Transverse colon (tissue), 4 donors: ENCODE data around the gene TBC1D16. TPM values are rescaled to one million over a fixed set of nuclear protein-coding genes. Genes with fewer than 3 reads are reported as not detected.

Source experiments
- DNase-seq: peaks from one replicate; pipeline ENCODE4 v3.0.0-alpha.2; 2019
- H3K27ac ChIP-seq, 4 donors: fragments of 200-600 bp; sonication (generic); 2 replicates each; pipeline ENCODE4 v1.5.1; 2016 to 2018; ENCODE audit warnings: inconsistent platforms in 4 of 4
- H3K27me3 ChIP-seq: fragments of 200-600 bp; sonication (generic); 2 replicates; pipeline ENCODE4 v1.5.1; 2017; ENCODE audit warnings: inconsistent platforms
- H3K36me3 ChIP-seq, 4 donors: fragments of 200-600 bp; sonication (generic); 2 replicates each; pipeline ENCODE4 v1.5.1; 2017 to 2019; ENCODE audit warnings: inconsistent platforms in 4 of 4
- H3K4me1 ChIP-seq, 4 donors: fragments of 200-600 bp; sonication (generic); 2 replicates each; pipeline ENCODE4 v1.5.1; 2017 to 2020; ENCODE audit warnings: inconsistent platforms in 4 of 4
- H3K4me3 ChIP-seq, 4 donors: fragments of 200-600 bp; sonication (generic); 1 replicate in 1 of 4; 2 replicates in 3 of 4; pipeline versions ENCODE4 v1.5.1 to v1.6.1; 2017 to 2019; ENCODE audit warnings: inconsistent platforms in 4 of 4
- H3K9me3 ChIP-seq, 2 donors: fragments of 200-600 bp; sonication (generic); 2 replicates each; pipeline ENCODE4 v1.5.1; 2017 to 2019; ENCODE audit warnings: inconsistent platforms in 2 of 2
- EP300 ChIP-seq: sonication (generic); formaldehyde crosslinking; IDR thresholded peaks from one replicate; pipeline ENCODE4 v1.6.1; 2017; ENCODE audit warnings: antibody characterized with exemption, low read depth
- POLR2A ChIP-seq: fragments of 450-650 bp; IDR thresholded peaks from one replicate; pipeline ENCODE4 v1.6.1; 2016; ENCODE audit warnings: antibody characterized with exemption, mild to moderate bottlenecking, moderate library complexity
- POLR2AphosphoS5 ChIP-seq, 3 donors: sonication (generic); formaldehyde crosslinking; IDR thresholded peaks; one replicate each; pipeline ENCODE4 v1.6.1; 2016; ENCODE audit warnings: antibody characterized with exemption in 3 of 3
- WGBS, 2 donors: methylation state at CpG; one replicate each; pipeline ENCODE4 v1.1.5; 2018; ENCODE audit warnings: low coverage in 1 of 2; 5-methylcytosine and 5-hydroxymethylcytosine counted together
- in situ Hi-C, 4 donors: fragments of 200-750 bp; cut with MboI; loops; one replicate each; pipeline versions ENCODE4 v1.15.0 to v1.15.1; 2017; ENCODE audit warnings: low sequenced_read_pairs in 3 of 4, low pct_ligation_motif_present in 1 of 4, low pct_unique_long_range_greater_than_20kb in 1 of 4
- intact Hi-C: fragments of 100-400 bp; cut with DNase I; formaldehyde crosslinking; loops from one replicate; pipeline ENCODE4 v1.15.1; 2023; ENCODE audit warnings: low total_unique reads
- total RNA-seq, 4 donors: library from RNA; depleted of rRNA; stranded (reverse); fragments of >200 nt; gene quantifications; one replicate each; pipeline ENCODE4 v1.1.0, GENCODE V29; 2016
- TF ChIP-seq, protein P1 (sequence below), 5 experiments: fragments of 200-600 bp in 3 of 5; fragments of 450-650 bp in 2 of 5; sonication (generic) in 3 of 5; IDR thresholded peaks; 1 replicate in 2 of 5; 2 replicates in 3 of 5; pipeline ENCODE4 v1.5.1; 2016 to 2017; ENCODE audit warnings: antibody characterized with exemption in 5 of 5, inconsistent platforms in 3 of 5, mild to moderate bottlenecking in 2 of 5, moderate library complexity in 1 of 5

Gene TBC1D16, protein sequence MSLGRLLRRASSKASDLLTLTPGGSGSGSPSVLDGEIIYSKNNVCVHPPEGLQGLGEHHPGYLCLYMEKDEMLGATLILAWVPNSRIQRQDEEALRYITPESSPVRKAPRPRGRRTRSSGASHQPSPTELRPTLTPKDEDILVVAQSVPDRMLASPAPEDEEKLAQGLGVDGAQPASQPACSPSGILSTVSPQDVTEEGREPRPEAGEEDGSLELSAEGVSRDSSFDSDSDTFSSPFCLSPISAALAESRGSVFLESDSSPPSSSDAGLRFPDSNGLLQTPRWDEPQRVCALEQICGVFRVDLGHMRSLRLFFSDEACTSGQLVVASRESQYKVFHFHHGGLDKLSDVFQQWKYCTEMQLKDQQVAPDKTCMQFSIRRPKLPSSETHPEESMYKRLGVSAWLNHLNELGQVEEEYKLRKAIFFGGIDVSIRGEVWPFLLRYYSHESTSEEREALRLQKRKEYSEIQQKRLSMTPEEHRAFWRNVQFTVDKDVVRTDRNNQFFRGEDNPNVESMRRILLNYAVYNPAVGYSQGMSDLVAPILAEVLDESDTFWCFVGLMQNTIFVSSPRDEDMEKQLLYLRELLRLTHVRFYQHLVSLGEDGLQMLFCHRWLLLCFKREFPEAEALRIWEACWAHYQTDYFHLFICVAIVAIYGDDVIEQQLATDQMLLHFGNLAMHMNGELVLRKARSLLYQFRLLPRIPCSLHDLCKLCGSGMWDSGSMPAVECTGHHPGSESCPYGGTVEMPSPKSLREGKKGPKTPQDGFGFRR
- total RNA-seq = 10 to 100 TPM; 12.3 to 22.4 (median 18.1) TPM

DNA sequence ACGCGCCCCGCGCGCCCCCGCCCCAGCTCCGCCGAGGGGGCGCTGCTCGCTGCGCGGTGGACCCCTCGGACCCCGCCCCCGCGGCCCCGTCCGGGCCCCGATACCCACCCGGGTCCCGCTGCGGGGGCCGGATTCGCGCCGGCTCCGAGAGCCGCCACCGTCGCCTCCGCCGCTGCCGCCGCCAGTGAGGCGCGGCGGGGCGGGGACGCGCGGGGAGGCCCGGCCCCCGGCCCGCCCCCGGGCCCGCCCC lies at the start of gene TBC1D16:
TSS of gene TBC1D16 (minus strand) at position 186 of the 250 bp plus-strand sequence. CDS start 22,325 bp downstream, outside the sequence.
- no peaks in the 10 kb centered on the region for H3K36me3 ChIP-seq
- H3K27me3 ChIP-seq = no peaks in the 10 kb centered on the region
- intact Hi-C loops (no loop called here), in situ Hi-C loops (no loop called here)
- peak within 1 kb of the TSS; percentile 91 to 97 (median 92) for H3K27ac ChIP-seq
- 0% methylated on average over 17 of the region's 46 CpGs; no CpG with 5 or more reads in 1 of the 2 donors for WGBS, 2 donors
- TF ChIP-seq POLR2A (no peak), EP300 (no peak), POLR2AphosphoS5 (IDR thresholded peaks at IDR 0.05) (no peak)
- TF ChIP-seq, protein P1, sequence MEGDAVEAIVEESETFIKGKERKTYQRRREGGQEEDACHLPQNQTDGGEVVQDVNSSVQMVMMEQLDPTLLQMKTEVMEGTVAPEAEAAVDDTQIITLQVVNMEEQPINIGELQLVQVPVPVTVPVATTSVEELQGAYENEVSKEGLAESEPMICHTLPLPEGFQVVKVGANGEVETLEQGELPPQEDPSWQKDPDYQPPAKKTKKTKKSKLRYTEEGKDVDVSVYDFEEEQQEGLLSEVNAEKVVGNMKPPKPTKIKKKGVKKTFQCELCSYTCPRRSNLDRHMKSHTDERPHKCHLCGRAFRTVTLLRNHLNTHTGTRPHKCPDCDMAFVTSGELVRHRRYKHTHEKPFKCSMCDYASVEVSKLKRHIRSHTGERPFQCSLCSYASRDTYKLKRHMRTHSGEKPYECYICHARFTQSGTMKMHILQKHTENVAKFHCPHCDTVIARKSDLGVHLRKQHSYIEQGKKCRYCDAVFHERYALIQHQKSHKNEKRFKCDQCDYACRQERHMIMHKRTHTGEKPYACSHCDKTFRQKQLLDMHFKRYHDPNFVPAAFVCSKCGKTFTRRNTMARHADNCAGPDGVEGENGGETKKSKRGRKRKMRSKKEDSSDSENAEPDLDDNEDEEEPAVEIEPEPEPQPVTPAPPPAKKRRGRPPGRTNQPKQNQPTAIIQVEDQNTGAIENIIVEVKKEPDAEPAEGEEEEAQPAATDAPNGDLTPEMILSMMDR (IDR thresholded peaks at IDR 0.05) = no peak
- H3K4me1 ChIP-seq = peaks cover 5 to 35% (median 23%) of the 10 kb centered on the region in 4 donors
- peak within 1 kb of the TSS; percentile 46 to 87 (median 66) for H3K4me3 ChIP-seq
- no peak for DNase-seq
- H3K9me3 ChIP-seq = no peaks in the 10 kb centered on the region

DNA sequence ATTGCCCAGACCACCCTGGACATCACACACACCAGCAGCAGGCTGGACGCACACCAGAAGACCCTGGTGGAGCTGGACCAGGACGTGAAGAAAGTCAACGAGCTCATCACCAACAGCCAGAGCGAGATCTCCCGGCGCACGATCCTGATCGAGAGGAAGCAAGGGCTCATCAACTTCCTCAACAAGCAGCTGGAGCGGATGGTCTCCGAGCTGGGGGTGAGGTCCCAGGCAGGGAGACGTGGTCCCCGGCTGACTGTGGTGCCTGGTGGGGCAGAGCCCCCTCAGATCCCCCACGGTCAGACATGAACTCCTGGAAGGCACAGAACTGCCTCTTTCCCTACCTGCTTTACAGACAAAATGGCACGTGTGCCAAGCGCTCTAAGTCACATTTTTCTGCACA lies 49.1 kb upstream of the TBC1D16 start:
- no peaks in the 10 kb centered on the region for H3K9me3 ChIP-seq
- H3K27me3 ChIP-seq = no peaks in the 10 kb centered on the region
- H3K36me3 ChIP-seq = no peaks in the 10 kb centered on the region
- TF ChIP-seq POLR2AphosphoS5 (IDR thresholded peaks at IDR 0.05) = no peak
- no peak for TF ChIP-seq POLR2A
- TF ChIP-seq, protein P1 (IDR thresholded peaks at IDR 0.05) = no peak
- TF ChIP-seq EP300 = no peak
- no peak for DNase-seq
- 94% methylated on average over 15 of the region's 15 CpGs; no CpG with 5 or more reads in 1 of the 2 donors for WGBS, 2 donors
- H3K27ac ChIP-seq = no peak overlapping the region
- in situ Hi-C loops = loop anchor here in 1 of 4 donors (25.0 kb wide), 1 partner anchor 153 kb away; no protein-coding TSS in a partner anchor
- intact Hi-C loops = loop anchor here (10.0 kb wide), 1 partner anchor 80 kb away; no protein-coding TSS in a partner anchor
- H3K4me3 ChIP-seq = no peak overlapping the region
- H3K4me1 ChIP-seq = peaks cover 4 to 7% (median 6%) of the 10 kb centered on the region in 4 donors

DNA sequence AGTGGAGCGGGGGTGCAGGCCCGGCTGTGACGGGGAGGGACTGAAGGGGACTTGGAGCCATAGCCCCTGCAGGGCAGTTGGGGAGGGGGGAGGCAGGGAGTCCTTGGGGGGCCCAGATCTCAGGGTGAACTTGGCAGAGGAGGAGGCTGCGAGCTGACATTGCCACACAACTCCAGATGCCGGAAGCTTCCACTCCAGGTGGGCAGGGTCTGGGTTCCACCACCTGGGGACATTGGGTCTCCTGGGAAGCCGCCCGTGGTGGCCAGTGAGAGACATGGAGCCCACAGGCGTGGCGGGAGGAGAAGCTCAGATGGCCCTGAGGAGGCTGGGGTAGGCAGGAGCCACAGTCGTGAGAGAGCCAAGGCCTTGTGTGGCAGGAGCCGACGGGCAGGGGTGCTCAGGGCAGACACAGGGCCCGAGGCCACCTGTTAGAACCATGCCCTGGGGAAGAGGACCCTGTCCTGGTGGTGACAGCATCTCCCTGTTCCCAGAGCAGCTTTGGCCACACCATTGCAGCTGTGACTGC lies 47.5 kb upstream of the TBC1D16 start:
- Histone ChIP-seq H3K4me1 (peaks cover 4 to 7% (median 6%) of the 10 kb centered on the region in 4 donors), H3K27me3 (no peaks in the 10 kb centered on the region), H3K36me3 (no peaks in the 10 kb centered on the region), H3K9me3 (no peaks in the 10 kb centered on the region), H3K4me3 (no peak overlapping the region), H3K27ac (no peak overlapping the region)
- intact Hi-C loops (loop anchor here (10.0 kb wide), 1 partner anchor 78 kb away; no protein-coding TSS in a partner anchor), in situ Hi-C loops (loop anchor here in 1 of 4 donors (25.0 kb wide), 1 partner anchor 154 kb away; no protein-coding TSS in a partner anchor)
- no peak for TF ChIP-seq POLR2A
- TF ChIP-seq EP300 = no peak
- no peak for TF ChIP-seq POLR2AphosphoS5 (IDR thresholded peaks at IDR 0.05)
- TF ChIP-seq, protein P1 (IDR thresholded peaks at IDR 0.05) = no peak
- 83% methylated on average over 13 of the region's 13 CpGs; no CpG with 5 or more reads in 1 of the 2 donors for WGBS, 2 donors
- DNase-seq = no peak
